HUES48 (cell line): ENCODE measurements around the gene CIAPIN1.

Source experiments
- H3K27ac ChIP-seq: one replicate; pipeline ENCODE4 v1.7.0; 2013; ENCODE audit warnings: low read depth, low read length, inconsistent platforms
- H3K27me3 ChIP-seq: 2 replicates; pipeline ENCODE4 v1.6.1; 2013; ENCODE audit warnings: mild to moderate bottlenecking, low read length; ENCODE audit not compliant: control insufficient read depth, insufficient read depth
- H3K36me3 ChIP-seq: 2 replicates; pipeline ENCODE4 v1.6.1; 2013; ENCODE audit warnings: low read length; ENCODE audit not compliant: control insufficient read depth, insufficient read depth
- H3K4me1 ChIP-seq: 2 replicates; pipeline ENCODE4 v1.6.1; 2013; ENCODE audit warnings: mild to moderate bottlenecking, low read length; ENCODE audit not compliant: control insufficient read depth, insufficient read depth
- H3K4me3 ChIP-seq: 2 replicates; pipeline ENCODE4 v1.5.1; 2013; ENCODE audit warnings: mild to moderate bottlenecking, low read depth, low read length
- H3K9ac ChIP-seq: 2 replicates; pipeline ENCODE4 v1.6.1; 2013; ENCODE audit warnings: mild to moderate bottlenecking, low read depth, low read length, moderate library complexity
- H3K9me3 ChIP-seq: 2 replicates; pipeline ENCODE4 v1.6.1; 2013; ENCODE audit warnings: low read length; ENCODE audit not compliant: control insufficient read depth, insufficient read depth

Gene CIAPIN1

GRCh38 chr16:57387598-57388354, 59.4 kb downstream of the CIAPIN1 start:
- H3K27ac ChIP-seq: no peak overlapping the region
- H3K4me1 ChIP-seq: no peaks in the 10 kb centered on the region; the same call in 1 of the 2 replicates
- H3K9me3 ChIP-seq: no peaks in the 10 kb centered on the region
- no peak overlapping the region for H3K4me3 ChIP-seq
- no peak overlapping the region for H3K9ac ChIP-seq
- H3K27me3 ChIP-seq: no peaks in the 10 kb centered on the region
- no peaks in the 10 kb centered on the region for H3K36me3 ChIP-seq

DNA sequence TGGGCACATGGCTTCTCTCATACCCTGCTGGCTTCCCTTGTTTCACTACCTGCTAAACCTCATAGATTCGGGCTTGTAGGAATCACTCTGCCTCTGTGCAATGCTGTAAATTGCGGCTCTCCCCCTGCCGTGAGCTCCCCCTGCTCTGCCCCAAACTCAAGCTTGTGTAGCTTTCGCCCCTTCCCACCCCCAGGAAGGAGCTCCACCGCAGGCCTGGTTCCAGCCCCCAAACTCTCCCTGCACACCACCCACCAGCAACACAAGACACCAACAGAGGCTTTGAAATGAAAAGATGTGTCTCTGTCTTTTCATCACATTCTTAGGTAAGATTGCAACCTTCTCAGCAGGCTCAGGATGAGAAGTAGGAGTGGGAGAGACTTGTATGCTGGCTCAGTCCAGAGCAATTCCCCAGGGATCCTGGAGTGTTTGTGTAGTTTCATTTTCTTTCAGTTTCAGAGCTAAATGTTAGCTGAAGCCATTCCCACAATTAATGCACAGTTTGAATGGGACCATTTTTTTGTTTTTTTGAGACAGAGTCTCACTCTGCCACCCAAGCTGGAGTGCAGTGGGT, 60.7 kb downstream of the CIAPIN1 start:
- no peak overlapping the region for H3K9ac ChIP-seq
- peak overlapping the region; percentile 43 for H3K27ac ChIP-seq
- H3K4me1 ChIP-seq: no peaks in the 10 kb centered on the region; the same call in 1 of the 2 replicates

GRCh38 chr16:57385083-57385482, 62.1 kb downstream of the CIAPIN1 start:
- no peaks in the 10 kb centered on the region; the same call in 1 of the 2 replicates for H3K4me1 ChIP-seq
- H3K9ac ChIP-seq: no peak overlapping the region
- H3K4me3 ChIP-seq: no peak overlapping the region
- H3K9me3 ChIP-seq: no peaks in the 10 kb centered on the region
- no peaks in the 10 kb centered on the region for H3K36me3 ChIP-seq
- H3K27me3 ChIP-seq: no peaks in the 10 kb centered on the region
- H3K27ac ChIP-seq: no peak overlapping the region

More for the DNA sequence above, 60.7 kb downstream of the CIAPIN1 start:
- H3K36me3 ChIP-seq: no peaks in the 10 kb centered on the region
- H3K4me3 ChIP-seq: no peak overlapping the region
- H3K27me3 ChIP-seq: no peaks in the 10 kb centered on the region
- no peaks in the 10 kb centered on the region for H3K9me3 ChIP-seq

DNA sequence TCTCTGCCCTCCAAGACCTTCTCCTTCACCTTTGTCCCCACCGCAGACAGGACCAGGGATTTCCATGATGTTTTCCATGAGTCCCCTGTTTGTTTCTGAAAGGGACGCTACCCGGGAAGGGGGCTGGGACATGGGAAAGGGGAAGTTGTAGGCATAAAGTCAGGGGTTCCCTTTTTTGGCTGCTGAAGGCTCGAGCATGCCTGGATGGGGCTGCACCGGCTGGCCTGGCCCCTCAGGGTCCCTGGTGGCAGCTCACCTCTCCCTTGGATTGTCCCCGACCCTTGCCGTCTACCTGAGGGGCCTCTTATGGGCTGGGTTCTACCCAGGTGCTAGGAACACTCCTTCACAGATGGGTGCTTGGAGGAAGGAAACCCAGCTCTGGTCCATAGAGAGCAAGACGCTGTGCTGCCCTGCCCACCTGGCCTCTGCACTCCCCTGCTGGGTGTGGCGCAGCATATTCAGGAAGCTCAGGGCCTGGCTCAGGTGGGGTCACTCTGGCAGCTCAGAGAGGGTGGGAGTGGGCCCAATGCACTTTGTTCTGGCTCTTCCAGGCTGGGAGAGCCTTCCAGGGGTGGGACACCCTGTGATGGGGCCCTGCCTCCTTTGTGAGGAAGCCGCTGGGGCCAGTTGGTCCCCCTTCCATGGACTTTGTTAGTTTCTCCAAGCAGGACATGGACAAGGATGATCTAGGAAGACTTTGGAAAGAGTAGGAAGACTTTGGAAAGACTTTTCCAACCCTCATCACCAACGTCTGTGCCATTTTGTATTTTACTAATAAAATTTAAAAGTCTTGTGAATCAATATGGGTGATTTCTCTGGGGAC, 62.7 kb downstream of the CIAPIN1 start:
- Histone ChIP-seq H3K27ac (no peak overlapping the region), H3K4me3 (no peak overlapping the region), H3K4me1 (no peaks in the 10 kb centered on the region; the same call in 1 of the 2 replicates), H3K36me3 (no peaks in the 10 kb centered on the region), H3K27me3 (no peaks in the 10 kb centered on the region), H3K9me3 (no peaks in the 10 kb centered on the region), H3K9ac (no peak overlapping the region)

DNA sequence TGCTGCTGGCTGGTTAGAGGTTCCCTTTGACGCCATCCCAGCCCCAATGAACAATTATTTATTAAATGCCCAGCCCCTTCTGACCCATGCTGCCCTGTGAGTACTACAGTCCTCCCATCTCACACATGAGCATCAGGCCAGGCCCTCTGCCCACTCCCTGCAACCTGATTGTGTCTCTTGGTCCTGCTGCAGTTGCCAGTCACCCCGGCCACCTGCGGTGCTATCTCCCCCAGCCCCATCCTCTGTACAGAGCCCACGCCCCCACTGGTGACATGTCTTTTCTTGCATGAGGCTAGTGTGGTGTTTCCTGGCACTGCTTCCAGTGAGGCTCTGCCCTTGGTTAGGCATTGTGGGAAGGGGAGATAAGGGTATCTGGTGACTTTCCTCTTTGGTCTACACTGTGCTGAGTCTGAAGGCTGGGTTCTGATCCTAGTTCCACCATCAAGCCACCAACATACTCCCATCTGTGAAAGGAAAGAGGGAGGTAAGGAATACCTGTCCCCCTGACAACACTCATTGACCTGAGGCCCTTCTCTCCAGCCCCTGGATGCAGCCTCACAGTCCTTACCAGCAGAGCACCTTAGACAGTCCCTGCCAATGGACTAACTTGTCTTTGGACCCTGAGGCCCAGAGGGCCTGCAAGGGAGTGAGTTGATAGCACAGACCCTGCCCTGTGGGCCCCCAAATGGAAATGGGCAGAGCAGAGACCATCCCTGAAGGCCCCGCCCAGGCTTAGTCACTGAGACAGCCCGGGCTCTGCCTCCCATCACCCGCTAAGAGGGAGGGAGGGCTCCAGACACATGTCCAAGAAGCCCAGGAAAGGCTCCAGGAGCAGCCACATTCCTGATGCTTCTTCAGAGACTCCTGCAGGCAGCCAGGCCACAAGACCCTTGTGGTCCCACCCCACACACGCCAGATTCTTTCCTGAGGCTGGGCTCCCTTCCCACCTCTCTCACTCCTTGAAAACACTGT, 63.6 kb downstream of the CIAPIN1 start:
- Histone ChIP-seq H3K27me3 (no peaks in the 10 kb centered on the region), H3K9ac (no peak overlapping the region), H3K9me3 (no peaks in the 10 kb centered on the region), H3K27ac (no peak overlapping the region), H3K4me1 (no peaks in the 10 kb centered on the region; the same call in 1 of the 2 replicates), H3K36me3 (no peaks in the 10 kb centered on the region), H3K4me3 (no peak overlapping the region)

- H3K27me3 ChIP-seq: no peaks in the 10 kb centered on the region
- H3K27ac ChIP-seq: no peak overlapping the region
- no peaks in the 10 kb centered on the region; the same call in 1 of the 2 replicates for H3K4me1 ChIP-seq
- no peaks in the 10 kb centered on the region for H3K36me3 ChIP-seq
- no peak overlapping the region for H3K4me3 ChIP-seq
- no peaks in the 10 kb centered on the region for H3K9me3 ChIP-seq
- no peak overlapping the region for H3K9ac ChIP-seq
Observed at GRCh38 chr16:57382535-57383275, 64.5 kb downstream of the CIAPIN1 start.

- Histone ChIP-seq H3K9ac (no peak overlapping the region), H3K4me3 (no peak overlapping the region), H3K27ac (no peak overlapping the region), H3K27me3 (no peaks in the 10 kb centered on the region), H3K9me3 (no peaks in the 10 kb centered on the region), H3K4me1 (no peaks in the 10 kb centered on the region; the same call in 1 of the 2 replicates), H3K36me3 (no peaks in the 10 kb centered on the region)
Observed at GRCh38 chr16:57381791-57382534, 65.2 kb downstream of the CIAPIN1 start.

DNA sequence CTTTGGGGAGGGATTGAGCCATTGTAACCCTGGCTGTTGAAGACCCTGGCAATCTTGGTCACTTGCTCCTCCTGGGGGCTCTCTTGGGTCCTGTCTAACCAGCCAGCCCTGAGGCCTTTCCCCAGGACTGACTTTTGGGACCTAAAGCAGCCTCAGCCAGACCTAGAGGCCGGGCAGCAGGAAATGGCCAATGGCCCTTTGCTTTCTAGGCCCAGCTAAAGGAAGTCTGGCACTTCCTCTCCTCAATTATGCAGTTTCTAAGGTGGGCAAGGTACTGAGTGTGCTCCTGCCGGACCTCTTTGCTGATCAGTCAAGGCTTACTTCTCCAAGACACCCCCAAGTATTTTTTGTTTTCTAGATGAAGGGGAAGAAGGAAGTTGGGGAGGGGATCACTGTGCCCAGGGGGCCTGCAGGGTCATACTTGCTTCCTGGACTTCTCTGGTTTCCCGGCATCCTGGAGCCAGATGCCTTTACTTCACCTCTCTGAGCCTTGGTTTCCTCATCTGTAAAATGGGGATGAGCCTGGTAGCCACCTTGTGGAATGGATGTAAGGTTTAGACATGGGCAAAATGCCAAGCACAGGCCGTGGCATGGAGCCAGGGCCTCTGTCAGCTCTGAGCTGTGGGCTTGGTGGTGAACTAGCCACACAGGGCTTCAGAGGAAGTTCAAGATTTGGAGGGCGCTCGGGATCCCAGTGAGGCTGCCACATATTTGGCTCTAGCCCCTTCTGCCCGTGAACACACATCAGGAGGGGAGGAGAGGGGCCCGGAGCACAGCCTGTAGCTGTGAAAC, 66.3 kb downstream of the CIAPIN1 start:
- no peak overlapping the region for H3K9ac ChIP-seq
- H3K4me3 ChIP-seq: no peak overlapping the region
- no peaks in the 10 kb centered on the region for H3K4me1 ChIP-seq
- H3K36me3 ChIP-seq: no peaks in the 10 kb centered on the region
- no peak overlapping the region for H3K27ac ChIP-seq
- H3K27me3 ChIP-seq: no peaks in the 10 kb centered on the region
- no peaks in the 10 kb centered on the region for H3K9me3 ChIP-seq

- H3K9me3 ChIP-seq: no peaks in the 10 kb centered on the region
- H3K4me1 ChIP-seq: no peaks in the 10 kb centered on the region
- H3K36me3 ChIP-seq: no peaks in the 10 kb centered on the region
- H3K9ac ChIP-seq: no peak overlapping the region
- no peaks in the 10 kb centered on the region for H3K27me3 ChIP-seq
- H3K27ac ChIP-seq: no peak overlapping the region
- H3K4me3 ChIP-seq: no peak overlapping the region
Observed at GRCh38 chr16:57379579-57379978, 67.6 kb downstream of the CIAPIN1 start.
